IMR-90 (cell line): Measurements from ENCODE around the gene COMP.

ENCODE experiments used
- USF2 ChIP-seq: fragments of 150-350 bp; IDR thresholded peaks from 2 replicates; pipeline ENCODE4 v1.6.1; 2017; ENCODE audit warnings: mild to moderate bottlenecking, antibody characterized with exemption, low read length, low read depth
- TF ChIP-seq, protein P1 (sequence below): conservative IDR thresholded peaks from 2 replicates; pipeline ENCODE4 v1.5.1; 2012; ENCODE audit warnings: mild to moderate bottlenecking, low read depth, low read length, improper control_type of control experiment

- no peak for TF ChIP-seq USF2
- TF ChIP-seq, protein P1, sequence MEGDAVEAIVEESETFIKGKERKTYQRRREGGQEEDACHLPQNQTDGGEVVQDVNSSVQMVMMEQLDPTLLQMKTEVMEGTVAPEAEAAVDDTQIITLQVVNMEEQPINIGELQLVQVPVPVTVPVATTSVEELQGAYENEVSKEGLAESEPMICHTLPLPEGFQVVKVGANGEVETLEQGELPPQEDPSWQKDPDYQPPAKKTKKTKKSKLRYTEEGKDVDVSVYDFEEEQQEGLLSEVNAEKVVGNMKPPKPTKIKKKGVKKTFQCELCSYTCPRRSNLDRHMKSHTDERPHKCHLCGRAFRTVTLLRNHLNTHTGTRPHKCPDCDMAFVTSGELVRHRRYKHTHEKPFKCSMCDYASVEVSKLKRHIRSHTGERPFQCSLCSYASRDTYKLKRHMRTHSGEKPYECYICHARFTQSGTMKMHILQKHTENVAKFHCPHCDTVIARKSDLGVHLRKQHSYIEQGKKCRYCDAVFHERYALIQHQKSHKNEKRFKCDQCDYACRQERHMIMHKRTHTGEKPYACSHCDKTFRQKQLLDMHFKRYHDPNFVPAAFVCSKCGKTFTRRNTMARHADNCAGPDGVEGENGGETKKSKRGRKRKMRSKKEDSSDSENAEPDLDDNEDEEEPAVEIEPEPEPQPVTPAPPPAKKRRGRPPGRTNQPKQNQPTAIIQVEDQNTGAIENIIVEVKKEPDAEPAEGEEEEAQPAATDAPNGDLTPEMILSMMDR: no peak
These were observed 192 bp upstream of the COMP start for GRCh38 chr19:18791315-18791678.
